DMS 273 (cell line): ENCODE measurements around the gene PIGQ.

Experiments
- DNase-seq: peaks from one replicate; lab custom pipeline; 2025; ENCODE audit not compliant: unreplicated experiment; lab: John Stamatoyannopoulos, UW

Gene PIGQ

GRCh38 chr16:569445-570254 lies at the start of gene PIGQ:
PIGQ (plus strand) TSS chr16:569968; CDS start chr16:574075, 4,107 bp downstream.
- peak; percentile 86 for DNase-seq

GRCh38 chr16:520847-521246 lies 48.9 kb upstream of the PIGQ start:
- DNase-seq: no peak

GRCh38 chr16:521381-522210 lies 48.2 kb upstream of the PIGQ start:
- no peak for DNase-seq

- peak; percentile 44 for DNase-seq
Measured at GRCh38 chr16:522320-523096, 47.3 kb upstream of the PIGQ start.

GRCh38 chr16:523097-523741 lies 46.5 kb upstream of the PIGQ start:
- DNase-seq: no peak

- DNase-seq: no peak
Measured at GRCh38 chr16:524274-525040, 45.3 kb upstream of the PIGQ start.

- no peak for DNase-seq
Measured at GRCh38 chr16:525123-525519, 44.6 kb upstream of the PIGQ start.

- DNase-seq: peak; percentile 47
Measured at GRCh38 chr16:525520-526180, 44.1 kb upstream of the PIGQ start.

GRCh38 chr16:526181-527014 lies 43.4 kb upstream of the PIGQ start:
- DNase-seq: peak; percentile 78

GRCh38 chr16:527015-527903 lies 42.5 kb upstream of the PIGQ start, which contains the start of gene CAPN15:
CAPN15 (plus strand) TSS chr16:527712; CDS start chr16:546839, 19,127 bp downstream.
- DNase-seq: peak; percentile 95

- peak; percentile 68 for DNase-seq
Measured at GRCh38 chr16:528111-529011, 41.4 kb upstream of the PIGQ start.

- peak; percentile 45 for DNase-seq
Measured at GRCh38 chr16:529012-529575, 40.7 kb upstream of the PIGQ start.

- DNase-seq: no peak
Measured at GRCh38 chr16:530111-530817, 39.5 kb upstream of the PIGQ start.

- no peak for DNase-seq
Measured at GRCh38 chr16:531494-532125, 38.2 kb upstream of the PIGQ start.
